ENCODE results near the gene SOX1.

SOX1 gene

DNA sequence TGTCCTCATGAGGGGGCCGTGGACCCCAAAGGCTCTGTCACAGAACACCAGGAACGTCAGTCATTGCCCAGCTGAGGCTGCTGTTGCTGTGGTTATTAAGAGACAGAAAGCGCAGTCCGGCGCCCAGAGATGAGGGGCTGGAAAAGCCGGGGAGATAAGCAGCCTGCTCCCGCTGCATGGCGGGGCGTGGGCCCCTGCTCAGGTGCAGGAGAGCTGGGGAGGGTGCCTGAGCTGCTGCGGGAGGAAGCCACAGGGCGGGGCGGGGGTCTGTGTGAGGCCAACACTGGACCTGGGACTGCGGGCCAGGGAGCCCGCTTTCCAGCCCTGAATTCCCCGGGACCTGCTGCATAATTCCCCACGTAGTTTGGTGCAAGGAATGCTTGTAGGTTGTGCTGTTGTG, 11.3 kb downstream of the SOX1 start:
- TF ChIP-seq, protein P1, sequence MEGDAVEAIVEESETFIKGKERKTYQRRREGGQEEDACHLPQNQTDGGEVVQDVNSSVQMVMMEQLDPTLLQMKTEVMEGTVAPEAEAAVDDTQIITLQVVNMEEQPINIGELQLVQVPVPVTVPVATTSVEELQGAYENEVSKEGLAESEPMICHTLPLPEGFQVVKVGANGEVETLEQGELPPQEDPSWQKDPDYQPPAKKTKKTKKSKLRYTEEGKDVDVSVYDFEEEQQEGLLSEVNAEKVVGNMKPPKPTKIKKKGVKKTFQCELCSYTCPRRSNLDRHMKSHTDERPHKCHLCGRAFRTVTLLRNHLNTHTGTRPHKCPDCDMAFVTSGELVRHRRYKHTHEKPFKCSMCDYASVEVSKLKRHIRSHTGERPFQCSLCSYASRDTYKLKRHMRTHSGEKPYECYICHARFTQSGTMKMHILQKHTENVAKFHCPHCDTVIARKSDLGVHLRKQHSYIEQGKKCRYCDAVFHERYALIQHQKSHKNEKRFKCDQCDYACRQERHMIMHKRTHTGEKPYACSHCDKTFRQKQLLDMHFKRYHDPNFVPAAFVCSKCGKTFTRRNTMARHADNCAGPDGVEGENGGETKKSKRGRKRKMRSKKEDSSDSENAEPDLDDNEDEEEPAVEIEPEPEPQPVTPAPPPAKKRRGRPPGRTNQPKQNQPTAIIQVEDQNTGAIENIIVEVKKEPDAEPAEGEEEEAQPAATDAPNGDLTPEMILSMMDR (IDR thresholded peaks at IDR 0.05; ENCODE audit: control insufficient read depth, extremely low read depth, insufficient read depth): no peak
- no peak overlapping the region for H3K4me3 ChIP-seq (ENCODE audit: low read depth, low read length)
- no peak for DNase-seq (ENCODE audit: low read depth)

DNA sequence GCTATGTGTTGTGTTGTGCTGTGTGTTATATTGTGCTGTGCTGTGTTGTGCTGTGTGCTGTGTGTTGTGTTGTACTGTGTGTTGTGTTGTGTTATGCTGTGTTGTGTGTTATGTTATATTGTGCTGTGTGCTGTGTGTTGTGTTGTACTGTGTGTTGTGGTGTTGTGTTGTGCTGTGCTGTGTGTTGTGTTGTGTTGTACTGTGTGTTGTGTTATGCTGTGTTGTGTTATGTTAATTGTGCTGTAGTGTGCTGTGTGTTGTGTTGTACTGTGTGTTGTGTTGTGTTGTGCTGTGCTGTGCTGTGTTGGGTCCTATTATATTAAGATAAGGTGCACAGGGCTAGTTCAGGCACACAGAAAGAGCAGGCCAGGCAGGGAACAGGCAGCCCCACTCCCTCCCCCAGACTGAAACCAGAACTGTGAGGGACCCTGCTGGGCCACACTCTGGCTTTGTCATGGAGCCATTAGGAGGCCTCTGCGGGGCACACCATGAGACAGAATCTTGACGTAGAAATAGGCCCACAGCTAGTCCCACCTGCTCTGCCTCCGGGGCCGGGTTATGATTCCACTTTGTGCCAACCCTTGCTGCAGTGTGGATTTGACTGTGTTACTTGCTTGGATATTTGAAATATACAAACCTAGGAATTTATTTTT, 12.1 kb downstream of the SOX1 start:
- H3K4me3 ChIP-seq (ENCODE audit: low read depth, low read length): no peak overlapping the region
- DNase-seq (ENCODE audit: low read depth): no peak
- TF ChIP-seq, protein P1 (IDR thresholded peaks at IDR 0.05; ENCODE audit: control insufficient read depth, extremely low read depth, insufficient read depth): no peak

DNA sequence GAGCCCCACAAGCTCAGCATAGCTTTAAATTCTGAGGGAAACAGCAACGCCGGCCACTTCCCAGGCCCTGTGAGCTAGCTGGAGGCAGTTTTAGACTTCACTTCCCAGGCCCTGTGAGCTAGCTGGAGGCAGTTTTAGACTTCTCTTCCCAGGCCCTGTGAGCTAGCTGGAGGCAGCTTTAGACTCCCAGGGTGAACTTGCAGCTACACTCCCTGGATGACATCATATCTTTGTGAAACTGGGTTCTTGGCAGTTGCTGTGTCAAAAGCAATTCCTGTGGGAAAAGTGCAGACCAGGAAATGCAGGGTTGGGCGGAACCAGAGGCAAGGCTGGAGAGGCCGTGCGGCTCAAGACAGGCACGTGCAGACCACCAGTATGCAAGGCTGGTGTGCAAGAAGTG, 12.7 kb downstream of the SOX1 start:
- TF ChIP-seq, protein P1 (IDR thresholded peaks at IDR 0.05; ENCODE audit: control insufficient read depth, extremely low read depth, insufficient read depth): no peak
- DNase-seq (ENCODE audit: low read depth): no peak
- H3K4me3 ChIP-seq (ENCODE audit: low read depth, low read length): no peak overlapping the region

DNA sequence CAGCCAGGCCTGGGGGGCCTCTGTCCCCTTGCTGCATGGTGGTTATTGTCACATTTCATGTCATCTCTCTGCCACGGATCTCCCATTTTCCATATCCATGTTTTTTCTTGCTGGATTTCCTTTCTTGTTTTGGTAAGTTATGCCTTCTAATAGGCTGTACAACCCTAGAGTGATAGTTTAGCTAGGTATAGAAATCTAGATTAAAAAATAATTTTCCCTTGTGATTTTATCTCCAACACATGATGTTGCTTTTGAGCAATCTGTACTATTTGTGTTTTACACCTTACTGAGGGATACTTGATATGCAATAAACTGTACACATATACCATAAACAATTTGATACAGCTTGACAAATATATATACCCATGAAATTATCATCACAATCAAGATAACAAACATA, 17.0 kb downstream of the SOX1 start:
- TF ChIP-seq, protein P1 (IDR thresholded peaks at IDR 0.05; ENCODE audit: control insufficient read depth, extremely low read depth, insufficient read depth): no peak
- no peak overlapping the region for H3K4me3 ChIP-seq (ENCODE audit: low read depth, low read length)
- no peak for DNase-seq (ENCODE audit: low read depth)

DNA sequence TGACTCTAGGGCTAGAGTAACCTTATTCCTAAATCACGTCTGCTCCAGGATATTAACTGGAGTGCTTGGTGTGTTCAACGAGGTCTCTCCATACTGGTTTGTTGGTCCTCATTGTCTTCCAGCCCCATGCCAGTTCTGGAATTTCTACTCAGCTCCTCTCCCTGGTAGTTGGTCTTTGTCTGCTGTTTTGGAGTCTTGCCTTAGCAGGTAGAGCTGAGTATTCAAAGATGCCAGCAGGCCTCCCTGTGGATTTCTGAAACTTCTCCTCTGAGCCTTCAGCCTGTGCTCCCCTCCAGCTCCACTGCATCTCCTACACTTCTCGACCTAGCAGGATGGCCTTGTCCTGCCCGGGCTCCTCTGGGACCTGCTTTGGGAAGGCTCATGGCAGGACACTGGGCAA, 25.5 kb downstream of the SOX1 start:
- TF ChIP-seq, protein P1 (IDR thresholded peaks at IDR 0.05; ENCODE audit: control insufficient read depth, extremely low read depth, insufficient read depth): no peak
- H3K4me3 ChIP-seq (ENCODE audit: low read depth, low read length): no peak overlapping the region
- no peak for DNase-seq (ENCODE audit: low read depth)

DNA sequence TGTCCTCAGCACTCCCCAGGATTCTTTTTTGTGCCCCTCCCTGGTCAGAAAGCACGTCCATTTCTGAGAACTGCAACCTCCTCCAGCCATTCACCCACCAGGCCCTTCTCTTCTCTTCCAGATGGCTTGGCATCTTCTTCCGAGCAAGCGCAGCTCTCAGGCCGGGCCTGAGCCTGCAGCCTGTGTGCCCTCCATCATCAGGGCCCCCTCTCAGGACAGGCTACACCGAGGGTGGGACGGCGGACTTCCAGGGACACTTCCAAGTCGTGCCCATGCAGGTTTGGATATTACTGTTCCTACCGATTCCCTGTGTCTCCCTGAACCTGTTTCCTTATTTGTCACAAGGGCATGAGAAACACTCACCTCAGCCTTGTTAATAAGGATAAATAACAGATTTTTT, 28.4 kb downstream of the SOX1 start:
- no peak overlapping the region for H3K4me3 ChIP-seq (ENCODE audit: low read depth, low read length)
- DNase-seq (ENCODE audit: low read depth): no peak
- TF ChIP-seq, protein P1 (IDR thresholded peaks at IDR 0.05; ENCODE audit: control insufficient read depth, extremely low read depth, insufficient read depth): no peak

DNA sequence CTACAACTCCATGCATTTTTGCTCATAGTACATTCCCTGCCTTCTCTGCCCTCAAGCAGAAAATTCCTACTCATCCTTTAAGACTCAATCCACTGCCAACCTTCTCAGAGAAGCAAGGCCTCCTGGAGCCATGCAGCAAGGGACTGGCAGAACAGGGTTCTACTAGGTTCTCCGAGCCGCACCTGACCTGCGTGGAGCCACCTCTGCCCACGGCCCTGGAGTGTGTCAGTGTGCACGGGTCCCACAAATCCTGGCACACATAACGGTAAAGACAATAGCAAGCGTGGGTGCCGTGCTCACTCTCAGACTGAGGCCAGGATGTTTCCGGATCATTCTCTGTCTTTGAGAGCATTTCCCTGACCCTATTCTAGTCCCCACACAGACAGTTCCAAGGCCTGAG, 30.0 kb downstream of the SOX1 start:
- TF ChIP-seq, protein P1 (IDR thresholded peaks at IDR 0.05; ENCODE audit: control insufficient read depth, extremely low read depth, insufficient read depth): no peak
- no peak overlapping the region for H3K4me3 ChIP-seq (ENCODE audit: low read depth, low read length)
- no peak for DNase-seq (ENCODE audit: low read depth)
